DOHH2 (cell line): ENCODE results near the gene FAM227A.

Source experiments
- CTCF ChIP-seq: fragments of 200-600 bp; sonication (generic); IDR thresholded peaks from one replicate; pipeline ENCODE4 v1.5.1; 2014; ENCODE audit warnings: antibody characterized with exemption, mild to moderate bottlenecking, low read depth, low read length; ENCODE audit not compliant: poor library complexity, severe bottlenecking
- EZH2phosphoT487 ChIP-seq: fragments of 200-600 bp; sonication (generic); IDR thresholded peaks from 2 replicates; pipeline ENCODE4 v1.6.1; 2017; ENCODE audit warnings: borderline replicate concordance, mild to moderate bottlenecking, antibody characterized with exemption, low read length, moderate library complexity, mixed read lengths

- no peak for TF ChIP-seq CTCF
- TF ChIP-seq EZH2phosphoT487 = no peak
Observed at GRCh38 chr22:38578505-38578904, 77.7 kb downstream of the FAM227A start.
